Measurements from ENCODE around the gene TLCD3A.
"Not testable (repeated sequence)": the region's sequence is repeated elsewhere in the genome, so short reads cannot be mapped to it uniquely, and the experiment has no call there.

The TLCD3A gene

GRCh38 chr17:750431-751037 is 18.1 kb downstream of the TLCD3A start:
- DNase-seq: no peak

GRCh38 chr17:751269-752001 is 19.0 kb downstream of the TLCD3A start:
- DNase-seq: no peak

GRCh38 chr17:752002-752619 is 19.7 kb downstream of the TLCD3A start, which contains the start of gene GEMIN4:
Gene GEMIN4 (minus strand): TSS chr17:752264. CDS start chr17:752142, 122 bp downstream.
- DNase-seq: peak; percentile 66

GRCh38 chr17:752620-753219 is 20.3 kb downstream of the TLCD3A start:
- no peak for DNase-seq

GRCh38 chr17:753418-753817 is 21.0 kb downstream of the TLCD3A start:
- DNase-seq: no peak

GRCh38 chr17:755319-755961 is 23.0 kb downstream of the TLCD3A start:
- DNase-seq: not testable (repeated sequence)

- not testable (repeated sequence) for DNase-seq
These were observed 23.7 kb downstream of the TLCD3A start for GRCh38 chr17:756010-756567.

- no peak for DNase-seq
These were observed 27.6 kb downstream of the TLCD3A start for GRCh38 chr17:759964-760363.

GRCh38 chr17:760371-760770 is 28.0 kb downstream of the TLCD3A start:
- no peak for DNase-seq

GRCh38 chr17:767076-767475 is 34.7 kb downstream of the TLCD3A start:
- no peak for DNase-seq

- DNase-seq: no peak
These were observed 40.6 kb downstream of the TLCD3A start for GRCh38 chr17:773016-773415.

GRCh38 chr17:773467-774312 is 41.3 kb downstream of the TLCD3A start:
- no peak for DNase-seq

GRCh38 chr17:774313-774584 is 41.9 kb downstream of the TLCD3A start:
- no peak for DNase-seq

GRCh38 chr17:778096-778495 is 45.7 kb downstream of the TLCD3A start:
- DNase-seq: no peak

- DNase-seq: peak; percentile 30
These were observed 49.7 kb downstream of the TLCD3A start, which contains the start of the genes GLOD4 and MRM3 for GRCh38 chr17:781805-782731. Gene GLOD4 (minus strand): TSS chr17:782280. CDS start chr17:782255, 25 bp downstream. Gene MRM3 (plus strand): TSS chr17:782353. CDS start chr17:782379, 26 bp downstream.

- no peak for DNase-seq
These were observed 51.7 kb downstream of the TLCD3A start for GRCh38 chr17:784143-784542.

- not testable (repeated sequence) for DNase-seq
These were observed 53.5 kb downstream of the TLCD3A start for GRCh38 chr17:785901-786300.

- DNase-seq: no peak
These were observed 55.3 kb downstream of the TLCD3A start for GRCh38 chr17:787641-788221.

GRCh38 chr17:788551-788950 is 56.2 kb downstream of the TLCD3A start:
- no peak for DNase-seq

- no peak for DNase-seq
These were observed 56.9 kb downstream of the TLCD3A start for GRCh38 chr17:789160-789840.
